Esophagus mucosa (tissue), 1 donor: ENCODE data around the gene FBXO31. TPM values are rescaled to one million over a fixed set of nuclear protein-coding genes. Genes with fewer than 3 reads are reported as not detected.
A peak's percentile ranks its signal among the peaks of the same experiment; 100 is the strongest.
"Not testable (repeated sequence)": the region's sequence is repeated elsewhere in the genome, so short reads cannot be mapped to it uniquely, and the experiment has no call there.

Experiments
- ATAC-seq: fragments of 200-7000 bp; cut with Tn5 transposase; one replicate; pipeline ENCODE4 v1.9.1; 2020
- total RNA-seq: library from RNA; stranded (reverse); gene quantifications from one replicate; pipeline ENCODE4 v1.2.4, GENCODE V29; 2023
- donor health status: DM: yes; HTN: yes; CAD: no.

FBXO31 gene
- total RNA-seq, 1 donor from 2014 or later: 16.9 TPM

- no peak for ATAC-seq
These were observed 1.4 kb downstream of the FBXO31 start for GRCh38 chr16:87382023-87382785.

GRCh38 chr16:87380881-87381280, 2.7 kb downstream of the FBXO31 start:
- no peak for ATAC-seq

- no peak for ATAC-seq
These were observed 3.2 kb downstream of the FBXO31 start for GRCh38 chr16:87380403-87380802.

GRCh38 chr16:87379312-87379752, 4.2 kb downstream of the FBXO31 start:
- ATAC-seq: not testable (repeated sequence)

GRCh38 chr16:87376660-87377059, 6.9 kb downstream of the FBXO31 start:
- ATAC-seq: no peak

- ATAC-seq: peak; percentile 61
These were observed 8.0 kb downstream of the FBXO31 start for GRCh38 chr16:87375426-87376135.

- ATAC-seq: no peak
These were observed 9.3 kb downstream of the FBXO31 start for GRCh38 chr16:87374313-87374712.

GRCh38 chr16:87372305-87372704, 11.3 kb downstream of the FBXO31 start:
- ATAC-seq: no peak

GRCh38 chr16:87371261-87371866, 12.2 kb downstream of the FBXO31 start:
- ATAC-seq: no peak

- ATAC-seq: no peak
These were observed 13.5 kb downstream of the FBXO31 start for GRCh38 chr16:87369796-87370719.

- ATAC-seq: no peak
These were observed 14.3 kb downstream of the FBXO31 start for GRCh38 chr16:87369117-87369765.

GRCh38 chr16:87368029-87368770, 15.4 kb downstream of the FBXO31 start:
- no peak for ATAC-seq

GRCh38 chr16:87367529-87367928, 16.0 kb downstream of the FBXO31 start:
- ATAC-seq: no peak

- no peak for ATAC-seq
These were observed 16.6 kb downstream of the FBXO31 start for GRCh38 chr16:87366930-87367329.

GRCh38 chr16:87366288-87366687, 17.3 kb downstream of the FBXO31 start:
- ATAC-seq: peak; percentile 45

- ATAC-seq: no peak
These were observed 18.4 kb downstream of the FBXO31 start for GRCh38 chr16:87365021-87365713.

GRCh38 chr16:87363771-87364455, 19.7 kb downstream of the FBXO31 start:
- no peak for ATAC-seq

GRCh38 chr16:87362828-87363559, 20.6 kb downstream of the FBXO31 start:
- not testable (repeated sequence) for ATAC-seq
